Liver (tissue), 3 donors: ENCODE measurements around the gene ISG20L2.
"Not testable (repeated sequence)": the region's sequence is repeated elsewhere in the genome, so short reads cannot be mapped to it uniquely, and the experiment has no call there.

Experiments
- EGR1 ChIP-seq, 2 donors: IDR thresholded peaks; 2 replicates each; pipeline ENCODE4 v1.6.1; 2016 to 2018; ENCODE audit warnings: antibody characterized with exemption in 2 of 2, low read depth in 2 of 2
- GABPA ChIP-seq, 2 donors: IDR thresholded peaks in 1 of 2; conservative IDR thresholded peaks in 1 of 2; 2 replicates each; pipeline ENCODE4 v1.6.1; 2016; ENCODE audit warnings: antibody characterized with exemption in 2 of 2, mild to moderate bottlenecking in 1 of 2, moderate library complexity in 1 of 2
- JUND ChIP-seq, 2 donors: IDR thresholded peaks; 2 replicates each; pipeline ENCODE4 v1.6.1; 2016; ENCODE audit warnings: antibody characterized with exemption in 2 of 2
- RAD21 ChIP-seq, 2 donors: IDR thresholded peaks; 2 replicates each; pipeline ENCODE4 v1.6.1; 2016; ENCODE audit warnings: antibody characterized with exemption in 2 of 2, mild to moderate bottlenecking in 2 of 2
- SP1 ChIP-seq: IDR thresholded peaks from 2 replicates; pipeline ENCODE4 v1.6.1; 2018; ENCODE audit warnings: antibody characterized with exemption, mild to moderate bottlenecking
- YY1 ChIP-seq: IDR thresholded peaks from 2 replicates; pipeline ENCODE4 v1.6.1; 2016; ENCODE audit warnings: antibody characterized with exemption, mild to moderate bottlenecking
- TF ChIP-seq, protein P1 (sequence below): IDR thresholded peaks from 2 replicates; pipeline ENCODE4 v1.6.1; 2016; ENCODE audit warnings: antibody characterized with exemption
- TF ChIP-seq, protein P2 (sequence below): fragments of 150-350 bp; IDR thresholded peaks from 2 replicates; pipeline ENCODE4 v1.5.1; 2017; ENCODE audit warnings: improper control_type of control experiment, low read depth, low read length; ENCODE audit not compliant: missing input control
- TF ChIP-seq, protein P3 (sequence below): IDR thresholded peaks from 2 replicates; pipeline ENCODE4 v1.6.1; 2016; ENCODE audit warnings: antibody characterized with exemption
- TF ChIP-seq, protein P4 (sequence below): IDR thresholded peaks from 2 replicates; pipeline ENCODE4 v1.6.1; 2016; ENCODE audit warnings: antibody characterized with exemption, mild to moderate bottlenecking
- donor health status: healthy.
- donor health status: healthy.

- TF ChIP-seq, protein P1, sequence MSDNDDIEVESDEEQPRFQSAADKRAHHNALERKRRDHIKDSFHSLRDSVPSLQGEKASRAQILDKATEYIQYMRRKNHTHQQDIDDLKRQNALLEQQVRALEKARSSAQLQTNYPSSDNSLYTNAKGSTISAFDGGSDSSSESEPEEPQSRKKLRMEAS, result not testable (repeated sequence)
- not testable (repeated sequence) for TF ChIP-seq YY1; RAD21 (IDR thresholded peaks at IDR 0.05); JUND (IDR thresholded peaks at IDR 0.05); EGR1 (IDR thresholded peaks at IDR 0.05; ENCODE audit: low read depth in 2 of 2); SP1; GABPA (IDR thresholded peaks at IDR 0.05 in 1 of 2, conservative IDR thresholded peaks at IDR 0.05 in 1 of 2)
- TF ChIP-seq, protein P2, sequence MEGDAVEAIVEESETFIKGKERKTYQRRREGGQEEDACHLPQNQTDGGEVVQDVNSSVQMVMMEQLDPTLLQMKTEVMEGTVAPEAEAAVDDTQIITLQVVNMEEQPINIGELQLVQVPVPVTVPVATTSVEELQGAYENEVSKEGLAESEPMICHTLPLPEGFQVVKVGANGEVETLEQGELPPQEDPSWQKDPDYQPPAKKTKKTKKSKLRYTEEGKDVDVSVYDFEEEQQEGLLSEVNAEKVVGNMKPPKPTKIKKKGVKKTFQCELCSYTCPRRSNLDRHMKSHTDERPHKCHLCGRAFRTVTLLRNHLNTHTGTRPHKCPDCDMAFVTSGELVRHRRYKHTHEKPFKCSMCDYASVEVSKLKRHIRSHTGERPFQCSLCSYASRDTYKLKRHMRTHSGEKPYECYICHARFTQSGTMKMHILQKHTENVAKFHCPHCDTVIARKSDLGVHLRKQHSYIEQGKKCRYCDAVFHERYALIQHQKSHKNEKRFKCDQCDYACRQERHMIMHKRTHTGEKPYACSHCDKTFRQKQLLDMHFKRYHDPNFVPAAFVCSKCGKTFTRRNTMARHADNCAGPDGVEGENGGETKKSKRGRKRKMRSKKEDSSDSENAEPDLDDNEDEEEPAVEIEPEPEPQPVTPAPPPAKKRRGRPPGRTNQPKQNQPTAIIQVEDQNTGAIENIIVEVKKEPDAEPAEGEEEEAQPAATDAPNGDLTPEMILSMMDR, result not testable (repeated sequence)
- TF ChIP-seq, protein P3, sequence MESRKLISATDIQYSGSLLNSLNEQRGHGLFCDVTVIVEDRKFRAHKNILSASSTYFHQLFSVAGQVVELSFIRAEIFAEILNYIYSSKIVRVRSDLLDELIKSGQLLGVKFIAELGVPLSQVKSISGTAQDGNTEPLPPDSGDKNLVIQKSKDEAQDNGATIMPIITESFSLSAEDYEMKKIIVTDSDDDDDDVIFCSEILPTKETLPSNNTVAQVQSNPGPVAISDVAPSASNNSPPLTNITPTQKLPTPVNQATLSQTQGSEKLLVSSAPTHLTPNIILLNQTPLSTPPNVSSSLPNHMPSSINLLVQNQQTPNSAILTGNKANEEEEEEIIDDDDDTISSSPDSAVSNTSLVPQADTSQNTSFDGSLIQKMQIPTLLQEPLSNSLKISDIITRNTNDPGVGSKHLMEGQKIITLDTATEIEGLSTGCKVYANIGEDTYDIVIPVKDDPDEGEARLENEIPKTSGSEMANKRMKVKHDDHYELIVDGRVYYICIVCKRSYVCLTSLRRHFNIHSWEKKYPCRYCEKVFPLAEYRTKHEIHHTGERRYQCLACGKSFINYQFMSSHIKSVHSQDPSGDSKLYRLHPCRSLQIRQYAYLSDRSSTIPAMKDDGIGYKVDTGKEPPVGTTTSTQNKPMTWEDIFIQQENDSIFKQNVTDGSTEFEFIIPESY, result not testable (repeated sequence)
- TF ChIP-seq, protein P4, sequence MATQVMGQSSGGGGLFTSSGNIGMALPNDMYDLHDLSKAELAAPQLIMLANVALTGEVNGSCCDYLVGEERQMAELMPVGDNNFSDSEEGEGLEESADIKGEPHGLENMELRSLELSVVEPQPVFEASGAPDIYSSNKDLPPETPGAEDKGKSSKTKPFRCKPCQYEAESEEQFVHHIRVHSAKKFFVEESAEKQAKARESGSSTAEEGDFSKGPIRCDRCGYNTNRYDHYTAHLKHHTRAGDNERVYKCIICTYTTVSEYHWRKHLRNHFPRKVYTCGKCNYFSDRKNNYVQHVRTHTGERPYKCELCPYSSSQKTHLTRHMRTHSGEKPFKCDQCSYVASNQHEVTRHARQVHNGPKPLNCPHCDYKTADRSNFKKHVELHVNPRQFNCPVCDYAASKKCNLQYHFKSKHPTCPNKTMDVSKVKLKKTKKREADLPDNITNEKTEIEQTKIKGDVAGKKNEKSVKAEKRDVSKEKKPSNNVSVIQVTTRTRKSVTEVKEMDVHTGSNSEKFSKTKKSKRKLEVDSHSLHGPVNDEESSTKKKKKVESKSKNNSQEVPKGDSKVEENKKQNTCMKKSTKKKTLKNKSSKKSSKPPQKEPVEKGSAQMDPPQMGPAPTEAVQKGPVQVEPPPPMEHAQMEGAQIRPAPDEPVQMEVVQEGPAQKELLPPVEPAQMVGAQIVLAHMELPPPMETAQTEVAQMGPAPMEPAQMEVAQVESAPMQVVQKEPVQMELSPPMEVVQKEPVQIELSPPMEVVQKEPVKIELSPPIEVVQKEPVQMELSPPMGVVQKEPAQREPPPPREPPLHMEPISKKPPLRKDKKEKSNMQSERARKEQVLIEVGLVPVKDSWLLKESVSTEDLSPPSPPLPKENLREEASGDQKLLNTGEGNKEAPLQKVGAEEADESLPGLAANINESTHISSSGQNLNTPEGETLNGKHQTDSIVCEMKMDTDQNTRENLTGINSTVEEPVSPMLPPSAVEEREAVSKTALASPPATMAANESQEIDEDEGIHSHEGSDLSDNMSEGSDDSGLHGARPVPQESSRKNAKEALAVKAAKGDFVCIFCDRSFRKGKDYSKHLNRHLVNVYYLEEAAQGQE, result not testable (repeated sequence)
Measured at GRCh38 chr1:156765136-156765535, 36.6 kb upstream of the ISG20L2 start.
